Panc1 (cell line): Measurements from ENCODE around the gene ADORA2B. TPM values are rescaled to one million over a fixed set of nuclear protein-coding genes. Genes with fewer than 3 reads are reported as not detected.
"Not testable (repeated sequence)": the region's sequence is repeated elsewhere in the genome, so short reads cannot be mapped to it uniquely, and the experiment has no call there.

ENCODE experiments used
- ATAC-seq: fragments of 200-7000 bp; cut with Tn5 transposase; 2 replicates; pipeline ENCODE4 v1.9.1; 2020; ENCODE audit warnings: mild to moderate bottlenecking, moderate library complexity
- BruUV-seq: library from RNA; stranded (reverse); fragments of 400-500 nt; replicated peaks from 2 replicates; lab custom pipeline; 2021; lab: Mats Ljungman, UMichigan
- CTCF ChIA-PET: fragments of 300-600 bp; sonication (Branson Sonifier 250); formaldehyde crosslinking; loops from one replicate; lab custom pipeline; 2022; ENCODE audit warnings: antibody characterized with exemption; lab: Charles Lee
- POLR2A ChIA-PET: fragments of 300-600 bp; sonication (Branson Sonifier 250); formaldehyde crosslinking; loops from one replicate; lab custom pipeline; 2022; ENCODE audit warnings: antibody characterized with exemption; lab: Charles Lee
- DNase-seq: peaks from one replicate; pipeline ENCODE4 v3.0.0-alpha.2; 2010; ENCODE audit warnings: low read depth, low spot score
- H3K27ac ChIP-seq: 2 replicates; pipeline ENCODE4 v1.5.1; 2011; ENCODE audit warnings: mild to moderate bottlenecking, low read length, inconsistent platforms
- H3K27me3 ChIP-seq: fragments of 200-500 bp; sonication (Bioruptor generic); 2 replicates; pipeline ENCODE4 v1.6.0; 2014; ENCODE audit warnings: low read length, inconsistent platforms; ENCODE audit not compliant: control insufficient read depth, insufficient read depth
- H3K36me3 ChIP-seq: fragments of 200-500 bp; sonication (Bioruptor generic); 2 replicates; pipeline ENCODE4 v1.5.1; 2014; ENCODE audit warnings: inconsistent platforms, mild to moderate bottlenecking, low read length, moderate library complexity; ENCODE audit not compliant: control insufficient read depth, insufficient read depth
- H3K4me1 ChIP-seq: 2 replicates; pipeline ENCODE4 v1.5.1; 2011; ENCODE audit warnings: inconsistent platforms, mild to moderate bottlenecking, low read length, moderate library complexity; ENCODE audit not compliant: control insufficient read depth, insufficient read depth
- H3K4me3 ChIP-seq, 2 experiments: 2 replicates each; pipeline ENCODE4 v1.5.1; 2011 to 2012; ENCODE audit warnings: low read depth in 2 of 2, low read length in 2 of 2, mild to moderate bottlenecking in 2 of 2, inconsistent platforms in 1 of 2, moderate library complexity in 1 of 2
- H3K9me3 ChIP-seq: fragments of 200-500 bp; sonication (Bioruptor generic); 2 replicates; pipeline ENCODE4 v1.5.1; 2014; ENCODE audit warnings: low read depth, mild to moderate bottlenecking, inconsistent platforms, low read length, moderate library complexity; ENCODE audit not compliant: control insufficient read depth, insufficient read depth
- POLR2AphosphoS5 ChIP-seq: IDR thresholded peaks from 2 replicates; pipeline ENCODE4 v1.6.1; 2012; ENCODE audit warnings: mild to moderate bottlenecking, low read depth, low read length, moderate library complexity
- SIN3A ChIP-seq: IDR thresholded peaks from 2 replicates; pipeline ENCODE4 v1.6.1; 2012; ENCODE audit warnings: low read depth, mild to moderate bottlenecking, low read length, moderate library complexity, borderline replicate concordance; ENCODE audit not compliant: insufficient read depth
- TCF7L2 ChIP-seq: IDR thresholded peaks from 2 replicates; pipeline ENCODE4 v1.6.1; 2011; ENCODE audit warnings: mild to moderate bottlenecking, low read depth, low read length, inconsistent platforms
- in situ Hi-C: cut with HindIII; loops from 2 replicates; pipeline ENCODE4 v1.10.0; 2016; ENCODE audit warnings: low sequenced_read_pairs, low pct_unique_long_range_greater_than_20kb
- intact Hi-C: fragments of 100-400 bp; cut with micrococcal nuclease; formaldehyde crosslinking; loops from one replicate; pipeline ENCODE4 v1.10.0; 2022; ENCODE audit not compliant: unreplicated experiment
- total RNA-seq: library from RNA; stranded (reverse); gene quantifications from one replicate; pipeline ENCODE4 v1.2.1, GENCODE V29; 2021; ENCODE audit not compliant: unreplicated experiment
- TF ChIP-seq, protein P1 (sequence below), 2 experiments: IDR thresholded peaks; 2 replicates each; pipeline ENCODE4 v1.6.1; 2011 to 2012; ENCODE audit warnings: low read depth in 2 of 2, control low read depth in 1 of 2, low read length in 1 of 2, mild to moderate bottlenecking in 1 of 2, moderate library complexity in 1 of 2; ENCODE audit not compliant: insufficient read depth in 1 of 2
- TF ChIP-seq, protein P2 (sequence below): fragments of 450-650 bp; IDR thresholded peaks from 2 replicates; pipeline ENCODE4 v1.5.1; 2017; ENCODE audit warnings: mild to moderate bottlenecking

The ADORA2B gene
- total RNA-seq, 1 experiment from 2014 or later = 42.7 TPM

DNA sequence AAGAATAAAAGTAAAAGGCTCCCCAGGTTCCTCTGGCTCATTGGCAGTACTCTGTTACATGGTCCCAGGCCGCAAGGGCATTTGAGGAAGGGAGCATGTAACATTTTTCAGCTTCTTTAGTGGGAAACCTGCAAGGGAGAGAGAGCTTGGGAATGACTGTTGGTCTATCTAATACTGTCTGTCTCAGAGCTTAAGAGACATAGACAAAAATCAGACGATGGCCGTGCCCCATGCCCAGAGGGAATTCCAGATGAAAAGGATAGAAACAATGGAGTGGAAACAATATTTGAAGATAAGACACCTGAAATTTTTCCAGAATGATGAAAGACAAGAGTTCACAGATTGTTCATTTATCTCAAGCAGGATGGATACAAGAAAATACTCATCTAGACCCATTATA is 48.1 kb upstream of the ADORA2B start:
- TF ChIP-seq, protein P1, sequence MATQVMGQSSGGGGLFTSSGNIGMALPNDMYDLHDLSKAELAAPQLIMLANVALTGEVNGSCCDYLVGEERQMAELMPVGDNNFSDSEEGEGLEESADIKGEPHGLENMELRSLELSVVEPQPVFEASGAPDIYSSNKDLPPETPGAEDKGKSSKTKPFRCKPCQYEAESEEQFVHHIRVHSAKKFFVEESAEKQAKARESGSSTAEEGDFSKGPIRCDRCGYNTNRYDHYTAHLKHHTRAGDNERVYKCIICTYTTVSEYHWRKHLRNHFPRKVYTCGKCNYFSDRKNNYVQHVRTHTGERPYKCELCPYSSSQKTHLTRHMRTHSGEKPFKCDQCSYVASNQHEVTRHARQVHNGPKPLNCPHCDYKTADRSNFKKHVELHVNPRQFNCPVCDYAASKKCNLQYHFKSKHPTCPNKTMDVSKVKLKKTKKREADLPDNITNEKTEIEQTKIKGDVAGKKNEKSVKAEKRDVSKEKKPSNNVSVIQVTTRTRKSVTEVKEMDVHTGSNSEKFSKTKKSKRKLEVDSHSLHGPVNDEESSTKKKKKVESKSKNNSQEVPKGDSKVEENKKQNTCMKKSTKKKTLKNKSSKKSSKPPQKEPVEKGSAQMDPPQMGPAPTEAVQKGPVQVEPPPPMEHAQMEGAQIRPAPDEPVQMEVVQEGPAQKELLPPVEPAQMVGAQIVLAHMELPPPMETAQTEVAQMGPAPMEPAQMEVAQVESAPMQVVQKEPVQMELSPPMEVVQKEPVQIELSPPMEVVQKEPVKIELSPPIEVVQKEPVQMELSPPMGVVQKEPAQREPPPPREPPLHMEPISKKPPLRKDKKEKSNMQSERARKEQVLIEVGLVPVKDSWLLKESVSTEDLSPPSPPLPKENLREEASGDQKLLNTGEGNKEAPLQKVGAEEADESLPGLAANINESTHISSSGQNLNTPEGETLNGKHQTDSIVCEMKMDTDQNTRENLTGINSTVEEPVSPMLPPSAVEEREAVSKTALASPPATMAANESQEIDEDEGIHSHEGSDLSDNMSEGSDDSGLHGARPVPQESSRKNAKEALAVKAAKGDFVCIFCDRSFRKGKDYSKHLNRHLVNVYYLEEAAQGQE (IDR thresholded peaks at IDR 0.05; ENCODE audit: insufficient read depth in 1 of 2, low read depth in 2 of 2, low read length in 1 of 2) = no peak
- TF ChIP-seq POLR2AphosphoS5 = no peak
- TF ChIP-seq, protein P2, sequence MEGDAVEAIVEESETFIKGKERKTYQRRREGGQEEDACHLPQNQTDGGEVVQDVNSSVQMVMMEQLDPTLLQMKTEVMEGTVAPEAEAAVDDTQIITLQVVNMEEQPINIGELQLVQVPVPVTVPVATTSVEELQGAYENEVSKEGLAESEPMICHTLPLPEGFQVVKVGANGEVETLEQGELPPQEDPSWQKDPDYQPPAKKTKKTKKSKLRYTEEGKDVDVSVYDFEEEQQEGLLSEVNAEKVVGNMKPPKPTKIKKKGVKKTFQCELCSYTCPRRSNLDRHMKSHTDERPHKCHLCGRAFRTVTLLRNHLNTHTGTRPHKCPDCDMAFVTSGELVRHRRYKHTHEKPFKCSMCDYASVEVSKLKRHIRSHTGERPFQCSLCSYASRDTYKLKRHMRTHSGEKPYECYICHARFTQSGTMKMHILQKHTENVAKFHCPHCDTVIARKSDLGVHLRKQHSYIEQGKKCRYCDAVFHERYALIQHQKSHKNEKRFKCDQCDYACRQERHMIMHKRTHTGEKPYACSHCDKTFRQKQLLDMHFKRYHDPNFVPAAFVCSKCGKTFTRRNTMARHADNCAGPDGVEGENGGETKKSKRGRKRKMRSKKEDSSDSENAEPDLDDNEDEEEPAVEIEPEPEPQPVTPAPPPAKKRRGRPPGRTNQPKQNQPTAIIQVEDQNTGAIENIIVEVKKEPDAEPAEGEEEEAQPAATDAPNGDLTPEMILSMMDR = no peak
- no peak for TF ChIP-seq SIN3A
- no peak for TF ChIP-seq TCF7L2
- intact Hi-C loops = no loop called here
- DNase-seq = no peak
- Histone ChIP-seq H3K27ac (no peak overlapping the region), H3K27me3 (no peaks in the 10 kb centered on the region), H3K36me3 (no peaks in the 10 kb centered on the region), H3K4me3 (no peak overlapping the region), H3K9me3 (no peaks in the 10 kb centered on the region), H3K4me1 (peaks cover 2% of the 10 kb centered on the region; the same call in 1 of the 2 replicates)
- ChIA-PET POLR2A (no interaction called here), CTCF (no interaction called here)
- in situ Hi-C loops = no loop called here
- BruUV-seq = no TSS peak
- ATAC-seq = no peak

DNA sequence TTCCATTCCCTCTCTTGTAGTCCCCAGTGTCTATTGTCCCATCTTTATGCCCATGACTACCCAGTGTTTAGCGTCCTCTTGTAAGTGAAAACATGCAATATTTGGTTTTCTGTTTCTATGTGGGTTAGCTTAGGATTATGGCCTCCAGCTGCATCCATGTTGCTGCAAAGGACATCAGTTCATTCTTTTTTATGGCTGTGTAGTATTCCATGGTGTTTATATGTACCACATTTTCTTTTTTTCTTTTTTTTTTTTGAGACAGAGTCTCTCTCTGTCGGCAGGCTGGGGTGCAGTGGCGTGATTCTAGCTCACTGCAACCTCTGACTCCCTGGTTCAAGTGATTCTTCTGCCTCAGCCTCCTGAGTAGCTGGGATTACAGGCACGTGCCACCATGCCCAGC is 45.3 kb upstream of the ADORA2B start:
- POLR2A ChIA-PET, BruUV-seq, H3K4me1 ChIP-seq, DNase-seq, H3K9me3 ChIP-seq, in situ Hi-C loops, H3K27me3 ChIP-seq, CTCF ChIA-PET, H3K4me3 ChIP-seq, ATAC-seq, intact Hi-C loops, H3K27ac ChIP-seq, H3K36me3 ChIP-seq: not testable (repeated sequence)

DNA sequence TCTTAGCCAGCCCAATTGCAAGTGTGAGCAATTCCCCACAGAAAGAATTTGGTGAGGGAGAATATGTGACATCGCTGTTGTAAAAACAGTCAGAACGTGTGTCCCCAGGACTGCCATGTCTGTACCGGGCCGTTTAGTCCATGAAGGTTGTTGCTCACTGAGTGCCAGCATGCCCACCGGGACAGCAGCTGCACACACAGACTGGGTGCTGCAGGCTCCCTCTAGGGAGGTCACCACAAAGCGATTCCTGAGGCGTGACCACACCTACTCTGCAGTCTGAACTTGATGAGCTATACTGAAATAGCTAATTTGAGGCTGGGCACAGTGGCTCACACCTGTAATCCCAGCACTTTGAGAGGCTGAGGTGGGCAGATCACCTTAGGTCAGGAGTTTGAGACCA is 44.1 kb upstream of the ADORA2B start:
- H3K9me3 ChIP-seq = no peaks in the 10 kb centered on the region
- intact Hi-C loops = no loop called here
- POLR2A ChIA-PET = no interaction called here
- ATAC-seq (peak; percentile 74), DNase-seq (no peak)
- no peak overlapping the region for H3K4me3 ChIP-seq
- H3K27ac ChIP-seq = no peak overlapping the region
- H3K4me1 ChIP-seq = no peaks in the 10 kb centered on the region
- CTCF ChIA-PET = no interaction called here
- in situ Hi-C loops = no loop called here
- TF ChIP-seq POLR2AphosphoS5 (no peak), TCF7L2 (no peak), SIN3A (no peak)
- TF ChIP-seq, protein P2 = no peak
- TF ChIP-seq, protein P1 (IDR thresholded peaks at IDR 0.05; ENCODE audit: insufficient read depth in 1 of 2, low read depth in 2 of 2, low read length in 1 of 2) = no peak
- BruUV-seq = no TSS peak
- H3K27me3 ChIP-seq = no peaks in the 10 kb centered on the region
- H3K36me3 ChIP-seq = no peaks in the 10 kb centered on the region

DNA sequence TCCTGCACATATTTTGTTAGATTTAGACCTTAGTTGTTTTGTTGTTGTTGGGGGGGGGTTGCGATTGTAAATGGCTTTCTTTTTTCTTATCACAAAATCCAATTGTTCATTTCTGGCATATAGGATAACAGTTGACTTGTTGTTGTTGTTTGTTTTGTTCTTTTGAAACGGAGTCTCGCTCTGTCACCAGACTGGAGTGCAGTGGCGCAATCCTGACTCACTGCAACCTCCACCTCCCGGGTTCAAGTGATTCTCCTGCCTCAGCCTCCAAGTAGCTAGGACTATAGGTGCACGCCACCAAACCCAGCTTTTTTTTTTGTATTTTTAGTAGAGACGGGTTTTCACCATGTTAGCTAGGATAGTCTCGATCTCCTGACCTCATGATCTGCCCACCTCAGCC is 39.7 kb upstream of the ADORA2B start:
- H3K4me3 ChIP-seq, intact Hi-C loops, CTCF ChIA-PET, ATAC-seq, H3K4me1 ChIP-seq, H3K9me3 ChIP-seq, H3K36me3 ChIP-seq, BruUV-seq, in situ Hi-C loops, H3K27me3 ChIP-seq, DNase-seq, H3K27ac ChIP-seq: not testable (repeated sequence)
- POLR2A ChIA-PET = interaction anchor here (0.7 kb wide), 1 partner anchor 255 kb away, joined by 3 read pairs; no protein-coding TSS in a partner anchor
